ENCODE data around the gene NVL. TPM values are rescaled to one million over a fixed set of nuclear protein-coding genes. Genes with fewer than 3 reads are reported as not detected.

The NVL gene
- total RNA-seq, 1 experiment from 2014 or later = 33.4 TPM

DNA sequence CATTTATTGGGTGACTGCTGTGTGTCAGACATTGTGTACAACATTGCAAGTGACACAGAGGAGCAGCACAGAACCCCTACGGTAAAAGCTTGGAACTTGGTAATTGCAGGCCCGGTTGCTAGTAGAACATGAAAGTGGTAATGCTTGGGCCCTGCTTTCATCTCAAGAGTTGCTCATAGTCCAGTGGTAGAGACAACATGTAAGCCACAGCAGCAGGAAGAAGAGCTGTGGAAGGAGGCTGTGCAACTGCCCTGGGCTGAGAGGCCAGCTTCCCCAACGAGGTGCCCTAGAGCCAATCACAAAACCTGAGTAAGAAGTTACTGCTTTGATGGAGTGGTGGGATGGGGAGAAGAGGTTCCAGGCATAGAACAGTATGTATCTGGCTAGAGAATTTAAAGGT lies 45.1 kb upstream of the NVL start (continued):
- TF ChIP-seq, protein P1, sequence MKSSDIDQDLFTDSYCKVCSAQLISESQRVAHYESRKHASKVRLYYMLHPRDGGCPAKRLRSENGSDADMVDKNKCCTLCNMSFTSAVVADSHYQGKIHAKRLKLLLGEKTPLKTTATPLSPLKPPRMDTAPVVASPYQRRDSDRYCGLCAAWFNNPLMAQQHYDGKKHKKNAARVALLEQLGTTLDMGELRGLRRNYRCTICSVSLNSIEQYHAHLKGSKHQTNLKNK (CRISPR knock-in tag; IDR thresholded peaks at IDR 0.05) = no peak
- TF ChIP-seq, protein P2, sequence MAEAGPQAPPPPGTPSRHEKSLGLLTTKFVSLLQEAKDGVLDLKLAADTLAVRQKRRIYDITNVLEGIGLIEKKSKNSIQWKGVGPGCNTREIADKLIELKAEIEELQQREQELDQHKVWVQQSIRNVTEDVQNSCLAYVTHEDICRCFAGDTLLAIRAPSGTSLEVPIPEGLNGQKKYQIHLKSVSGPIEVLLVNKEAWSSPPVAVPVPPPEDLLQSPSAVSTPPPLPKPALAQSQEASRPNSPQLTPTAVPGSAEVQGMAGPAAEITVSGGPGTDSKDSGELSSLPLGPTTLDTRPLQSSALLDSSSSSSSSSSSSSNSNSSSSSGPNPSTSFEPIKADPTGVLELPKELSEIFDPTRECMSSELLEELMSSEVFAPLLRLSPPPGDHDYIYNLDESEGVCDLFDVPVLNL (CRISPR knock-in tag; IDR thresholded peaks at IDR 0.05; ENCODE audit: borderline replicate concordance, low read depth) = no peak
- no peak for TF ChIP-seq SOX15 (CRISPR knock-in tag; IDR thresholded peaks at IDR 0.05)

DNA sequence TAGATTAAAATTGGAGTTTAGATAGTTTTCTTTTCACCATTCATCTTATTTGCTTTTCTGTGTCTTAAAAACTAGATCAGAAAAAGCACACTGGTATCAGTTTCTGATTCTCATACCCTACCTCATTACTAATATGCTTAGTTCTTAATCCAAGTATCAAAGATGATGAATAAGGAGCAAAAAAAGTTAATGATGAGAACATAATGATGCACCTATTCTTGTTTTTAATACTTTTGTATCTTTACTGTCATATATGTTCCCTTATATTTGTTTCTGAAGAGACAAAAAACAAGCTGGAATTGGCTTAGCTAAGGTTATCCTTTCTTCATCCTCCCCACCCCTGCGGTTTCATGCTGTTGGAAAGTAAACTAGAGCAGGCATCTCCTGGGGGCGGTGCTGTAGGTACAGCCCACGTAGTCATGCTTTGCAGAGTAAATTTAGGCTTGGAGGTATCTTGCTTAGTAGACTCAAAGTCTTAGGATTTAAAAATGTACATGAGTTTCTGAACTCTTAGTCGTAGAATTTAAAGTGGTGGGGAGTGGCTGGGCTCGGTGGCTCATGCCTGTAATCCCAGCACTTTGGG lies 43.1 kb upstream of the NVL start:
- H3K36me3 Mint-ChIP-seq = peaks cover 77% of the 10 kb centered on the region
- TF ChIP-seq, protein P3, sequence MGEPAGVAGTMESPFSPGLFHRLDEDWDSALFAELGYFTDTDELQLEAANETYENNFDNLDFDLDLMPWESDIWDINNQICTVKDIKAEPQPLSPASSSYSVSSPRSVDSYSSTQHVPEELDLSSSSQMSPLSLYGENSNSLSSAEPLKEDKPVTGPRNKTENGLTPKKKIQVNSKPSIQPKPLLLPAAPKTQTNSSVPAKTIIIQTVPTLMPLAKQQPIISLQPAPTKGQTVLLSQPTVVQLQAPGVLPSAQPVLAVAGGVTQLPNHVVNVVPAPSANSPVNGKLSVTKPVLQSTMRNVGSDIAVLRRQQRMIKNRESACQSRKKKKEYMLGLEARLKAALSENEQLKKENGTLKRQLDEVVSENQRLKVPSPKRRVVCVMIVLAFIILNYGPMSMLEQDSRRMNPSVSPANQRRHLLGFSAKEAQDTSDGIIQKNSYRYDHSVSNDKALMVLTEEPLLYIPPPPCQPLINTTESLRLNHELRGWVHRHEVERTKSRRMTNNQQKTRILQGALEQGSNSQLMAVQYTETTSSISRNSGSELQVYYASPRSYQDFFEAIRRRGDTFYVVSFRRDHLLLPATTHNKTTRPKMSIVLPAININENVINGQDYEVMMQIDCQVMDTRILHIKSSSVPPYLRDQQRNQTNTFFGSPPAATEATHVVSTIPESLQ (CRISPR knock-in tag; IDR thresholded peaks at IDR 0.05) = no peak
- TF ChIP-seq RORB (CRISPR knock-in tag; IDR thresholded peaks at IDR 0.05) (no peak), PRRX2 (CRISPR knock-in tag; IDR thresholded peaks at IDR 0.05) (no peak), SOX15 (CRISPR knock-in tag; IDR thresholded peaks at IDR 0.05) (no peak), ZNF263 (CRISPR knock-in tag; IDR thresholded peaks at IDR 0.05; ENCODE audit: low read depth) (no peak), ETV6 (CRISPR knock-in tag; IDR thresholded peaks at IDR 0.05) (no peak)
- TF ChIP-seq, protein P4, sequence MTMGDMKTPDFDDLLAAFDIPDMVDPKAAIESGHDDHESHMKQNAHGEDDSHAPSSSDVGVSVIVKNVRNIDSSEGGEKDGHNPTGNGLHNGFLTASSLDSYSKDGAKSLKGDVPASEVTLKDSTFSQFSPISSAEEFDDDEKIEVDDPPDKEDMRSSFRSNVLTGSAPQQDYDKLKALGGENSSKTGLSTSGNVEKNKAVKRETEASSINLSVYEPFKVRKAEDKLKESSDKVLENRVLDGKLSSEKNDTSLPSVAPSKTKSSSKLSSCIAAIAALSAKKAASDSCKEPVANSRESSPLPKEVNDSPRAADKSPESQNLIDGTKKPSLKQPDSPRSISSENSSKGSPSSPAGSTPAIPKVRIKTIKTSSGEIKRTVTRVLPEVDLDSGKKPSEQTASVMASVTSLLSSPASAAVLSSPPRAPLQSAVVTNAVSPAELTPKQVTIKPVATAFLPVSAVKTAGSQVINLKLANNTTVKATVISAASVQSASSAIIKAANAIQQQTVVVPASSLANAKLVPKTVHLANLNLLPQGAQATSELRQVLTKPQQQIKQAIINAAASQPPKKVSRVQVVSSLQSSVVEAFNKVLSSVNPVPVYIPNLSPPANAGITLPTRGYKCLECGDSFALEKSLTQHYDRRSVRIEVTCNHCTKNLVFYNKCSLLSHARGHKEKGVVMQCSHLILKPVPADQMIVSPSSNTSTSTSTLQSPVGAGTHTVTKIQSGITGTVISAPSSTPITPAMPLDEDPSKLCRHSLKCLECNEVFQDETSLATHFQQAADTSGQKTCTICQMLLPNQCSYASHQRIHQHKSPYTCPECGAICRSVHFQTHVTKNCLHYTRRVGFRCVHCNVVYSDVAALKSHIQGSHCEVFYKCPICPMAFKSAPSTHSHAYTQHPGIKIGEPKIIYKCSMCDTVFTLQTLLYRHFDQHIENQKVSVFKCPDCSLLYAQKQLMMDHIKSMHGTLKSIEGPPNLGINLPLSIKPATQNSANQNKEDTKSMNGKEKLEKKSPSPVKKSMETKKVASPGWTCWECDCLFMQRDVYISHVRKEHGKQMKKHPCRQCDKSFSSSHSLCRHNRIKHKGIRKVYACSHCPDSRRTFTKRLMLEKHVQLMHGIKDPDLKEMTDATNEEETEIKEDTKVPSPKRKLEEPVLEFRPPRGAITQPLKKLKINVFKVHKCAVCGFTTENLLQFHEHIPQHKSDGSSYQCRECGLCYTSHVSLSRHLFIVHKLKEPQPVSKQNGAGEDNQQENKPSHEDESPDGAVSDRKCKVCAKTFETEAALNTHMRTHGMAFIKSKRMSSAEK (CRISPR knock-in tag; IDR thresholded peaks at IDR 0.05; ENCODE audit: borderline replicate concordance) = no peak
- TF ChIP-seq, protein P5, sequence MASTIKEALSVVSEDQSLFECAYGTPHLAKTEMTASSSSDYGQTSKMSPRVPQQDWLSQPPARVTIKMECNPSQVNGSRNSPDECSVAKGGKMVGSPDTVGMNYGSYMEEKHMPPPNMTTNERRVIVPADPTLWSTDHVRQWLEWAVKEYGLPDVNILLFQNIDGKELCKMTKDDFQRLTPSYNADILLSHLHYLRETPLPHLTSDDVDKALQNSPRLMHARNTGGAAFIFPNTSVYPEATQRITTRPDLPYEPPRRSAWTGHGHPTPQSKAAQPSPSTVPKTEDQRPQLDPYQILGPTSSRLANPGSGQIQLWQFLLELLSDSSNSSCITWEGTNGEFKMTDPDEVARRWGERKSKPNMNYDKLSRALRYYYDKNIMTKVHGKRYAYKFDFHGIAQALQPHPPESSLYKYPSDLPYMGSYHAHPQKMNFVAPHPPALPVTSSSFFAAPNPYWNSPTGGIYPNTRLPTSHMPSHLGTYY (CRISPR knock-in tag; IDR thresholded peaks at IDR 0.05) = no peak
- TF ChIP-seq, protein P1 (CRISPR knock-in tag; IDR thresholded peaks at IDR 0.05) = no peak
- TF ChIP-seq, protein P6, sequence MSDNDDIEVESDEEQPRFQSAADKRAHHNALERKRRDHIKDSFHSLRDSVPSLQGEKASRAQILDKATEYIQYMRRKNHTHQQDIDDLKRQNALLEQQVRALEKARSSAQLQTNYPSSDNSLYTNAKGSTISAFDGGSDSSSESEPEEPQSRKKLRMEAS (CRISPR knock-in tag; IDR thresholded peaks at IDR 0.05) = no peak
- ATAC-seq (no peak), DNase-seq (ENCODE audit: low spot score) (no peak)
- no peaks in the 10 kb centered on the region for H3K4me1 Mint-ChIP-seq
- no peaks in the 10 kb centered on the region for H3K9me3 Mint-ChIP-seq
- POLR2A ChIA-PET = no interaction called here
- peak overlapping the region; percentile 38; the same call in 1 of the 2 replicates for H3K27ac Mint-ChIP-seq
- CTCF ChIA-PET = no interaction called here
- H3K27me3 Mint-ChIP-seq (ENCODE audit: low read depth) = no peaks in the 10 kb centered on the region
- no peak overlapping the region for H3K4me3 Mint-ChIP-seq

DNA sequence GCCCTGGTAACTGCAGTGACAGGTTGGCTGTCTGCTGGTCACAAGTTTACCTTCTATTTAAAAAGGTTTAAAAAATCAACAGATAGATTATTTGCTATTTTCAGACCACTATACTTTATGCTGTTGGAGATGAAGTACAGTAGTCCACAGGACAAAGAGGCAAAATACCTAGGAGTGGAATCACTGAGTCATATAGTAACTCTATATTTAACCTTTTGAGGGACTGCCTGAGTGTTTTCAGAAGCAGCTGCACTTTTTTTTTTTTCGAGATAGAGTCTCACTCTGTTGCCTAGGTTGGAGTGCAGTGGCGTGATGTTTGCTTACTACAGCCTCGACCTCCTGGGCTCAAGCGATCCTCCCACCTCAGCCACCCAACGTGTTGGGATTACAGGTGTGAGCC lies 38.4 kb upstream of the NVL start:
- POLR2A ChIA-PET = no interaction called here
- CTCF ChIA-PET = no interaction called here
- DNase-seq (ENCODE audit: low spot score) (no peak), ATAC-seq (no peak)
- Mint-ChIP-seq H3K4me3 (no peak overlapping the region), H3K27ac (no peak overlapping the region), H3K9me3 (peaks cover 4% of the 10 kb centered on the region; the same call in 1 of the 2 replicates), H3K36me3 (peaks cover 74% of the 10 kb centered on the region), H3K4me1 (no peaks in the 10 kb centered on the region), H3K27me3 (ENCODE audit: low read depth) (no peaks in the 10 kb centered on the region)
- TF ChIP-seq RELA (CRISPR knock-in tag; IDR thresholded peaks at IDR 0.05; ENCODE audit: borderline replicate concordance) = no peak

Data from WTC11 (cell line).